WTC11 (cell line): Measurements from ENCODE around the gene COMMD10.

Experiments
- E2F1 ChIP-seq: sonication (generic); formaldehyde crosslinking; IDR thresholded peaks from 2 replicates; pipeline ENCODE4 v1.8.0; 2022; ENCODE audit warnings: mild to moderate bottlenecking, missing genetic modification reagents
- TF ChIP-seq, protein P1 (sequence below): sonication (generic); formaldehyde crosslinking; conservative IDR thresholded peaks from 2 replicates; pipeline ENCODE4 v1.8.1; 2022; ENCODE audit warnings: mild to moderate bottlenecking, missing genetic modification reagents
- TF ChIP-seq, protein P2 (sequence below): sonication (generic); formaldehyde crosslinking; IDR thresholded peaks from 2 replicates; pipeline ENCODE4 v1.8.0; 2022; ENCODE audit warnings: missing genetic modification reagents
- TF ChIP-seq, protein P3 (sequence below): fragments of 200-600 bp; IDR thresholded peaks from 2 replicates; pipeline ENCODE4 v1.8.0; 2022; ENCODE audit warnings: antibody characterized with exemption

GRCh38 chr5:116071211-116071610 is 13.6 kb upstream of the COMMD10 start:
- TF ChIP-seq E2F1 (CRISPR knock-in tag): no peak
- TF ChIP-seq, protein P1, sequence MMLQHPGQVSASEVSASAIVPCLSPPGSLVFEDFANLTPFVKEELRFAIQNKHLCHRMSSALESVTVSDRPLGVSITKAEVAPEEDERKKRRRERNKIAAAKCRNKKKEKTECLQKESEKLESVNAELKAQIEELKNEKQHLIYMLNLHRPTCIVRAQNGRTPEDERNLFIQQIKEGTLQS (CRISPR knock-in tag): no peak
- TF ChIP-seq, protein P2, sequence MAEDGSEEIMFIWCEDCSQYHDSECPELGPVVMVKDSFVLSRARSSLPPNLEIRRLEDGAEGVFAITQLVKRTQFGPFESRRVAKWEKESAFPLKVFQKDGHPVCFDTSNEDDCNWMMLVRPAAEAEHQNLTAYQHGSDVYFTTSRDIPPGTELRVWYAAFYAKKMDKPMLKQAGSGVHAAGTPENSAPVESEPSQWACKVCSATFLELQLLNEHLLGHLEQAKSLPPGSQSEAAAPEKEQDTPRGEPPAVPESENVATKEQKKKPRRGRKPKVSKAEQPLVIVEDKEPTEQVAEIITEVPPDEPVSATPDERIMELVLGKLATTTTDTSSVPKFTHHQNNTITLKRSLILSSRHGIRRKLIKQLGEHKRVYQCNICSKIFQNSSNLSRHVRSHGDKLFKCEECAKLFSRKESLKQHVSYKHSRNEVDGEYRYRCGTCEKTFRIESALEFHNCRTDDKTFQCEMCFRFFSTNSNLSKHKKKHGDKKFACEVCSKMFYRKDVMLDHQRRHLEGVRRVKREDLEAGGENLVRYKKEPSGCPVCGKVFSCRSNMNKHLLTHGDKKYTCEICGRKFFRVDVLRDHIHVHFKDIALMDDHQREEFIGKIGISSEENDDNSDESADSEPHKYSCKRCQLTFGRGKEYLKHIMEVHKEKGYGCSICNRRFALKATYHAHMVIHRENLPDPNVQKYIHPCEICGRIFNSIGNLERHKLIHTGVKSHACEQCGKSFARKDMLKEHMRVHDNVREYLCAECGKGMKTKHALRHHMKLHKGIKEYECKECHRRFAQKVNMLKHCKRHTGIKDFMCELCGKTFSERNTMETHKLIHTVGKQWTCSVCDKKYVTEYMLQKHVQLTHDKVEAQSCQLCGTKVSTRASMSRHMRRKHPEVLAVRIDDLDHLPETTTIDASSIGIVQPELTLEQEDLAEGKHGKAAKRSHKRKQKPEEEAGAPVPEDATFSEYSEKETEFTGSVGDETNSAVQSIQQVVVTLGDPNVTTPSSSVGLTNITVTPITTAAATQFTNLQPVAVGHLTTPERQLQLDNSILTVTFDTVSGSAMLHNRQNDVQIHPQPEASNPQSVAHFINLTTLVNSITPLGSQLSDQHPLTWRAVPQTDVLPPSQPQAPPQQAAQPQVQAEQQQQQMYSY (CRISPR knock-in tag): no peak
- TF ChIP-seq, protein P3, sequence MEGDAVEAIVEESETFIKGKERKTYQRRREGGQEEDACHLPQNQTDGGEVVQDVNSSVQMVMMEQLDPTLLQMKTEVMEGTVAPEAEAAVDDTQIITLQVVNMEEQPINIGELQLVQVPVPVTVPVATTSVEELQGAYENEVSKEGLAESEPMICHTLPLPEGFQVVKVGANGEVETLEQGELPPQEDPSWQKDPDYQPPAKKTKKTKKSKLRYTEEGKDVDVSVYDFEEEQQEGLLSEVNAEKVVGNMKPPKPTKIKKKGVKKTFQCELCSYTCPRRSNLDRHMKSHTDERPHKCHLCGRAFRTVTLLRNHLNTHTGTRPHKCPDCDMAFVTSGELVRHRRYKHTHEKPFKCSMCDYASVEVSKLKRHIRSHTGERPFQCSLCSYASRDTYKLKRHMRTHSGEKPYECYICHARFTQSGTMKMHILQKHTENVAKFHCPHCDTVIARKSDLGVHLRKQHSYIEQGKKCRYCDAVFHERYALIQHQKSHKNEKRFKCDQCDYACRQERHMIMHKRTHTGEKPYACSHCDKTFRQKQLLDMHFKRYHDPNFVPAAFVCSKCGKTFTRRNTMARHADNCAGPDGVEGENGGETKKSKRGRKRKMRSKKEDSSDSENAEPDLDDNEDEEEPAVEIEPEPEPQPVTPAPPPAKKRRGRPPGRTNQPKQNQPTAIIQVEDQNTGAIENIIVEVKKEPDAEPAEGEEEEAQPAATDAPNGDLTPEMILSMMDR: no peak
